ENCODE results near the gene CRTAC1.

Gene CRTAC1

DNA sequence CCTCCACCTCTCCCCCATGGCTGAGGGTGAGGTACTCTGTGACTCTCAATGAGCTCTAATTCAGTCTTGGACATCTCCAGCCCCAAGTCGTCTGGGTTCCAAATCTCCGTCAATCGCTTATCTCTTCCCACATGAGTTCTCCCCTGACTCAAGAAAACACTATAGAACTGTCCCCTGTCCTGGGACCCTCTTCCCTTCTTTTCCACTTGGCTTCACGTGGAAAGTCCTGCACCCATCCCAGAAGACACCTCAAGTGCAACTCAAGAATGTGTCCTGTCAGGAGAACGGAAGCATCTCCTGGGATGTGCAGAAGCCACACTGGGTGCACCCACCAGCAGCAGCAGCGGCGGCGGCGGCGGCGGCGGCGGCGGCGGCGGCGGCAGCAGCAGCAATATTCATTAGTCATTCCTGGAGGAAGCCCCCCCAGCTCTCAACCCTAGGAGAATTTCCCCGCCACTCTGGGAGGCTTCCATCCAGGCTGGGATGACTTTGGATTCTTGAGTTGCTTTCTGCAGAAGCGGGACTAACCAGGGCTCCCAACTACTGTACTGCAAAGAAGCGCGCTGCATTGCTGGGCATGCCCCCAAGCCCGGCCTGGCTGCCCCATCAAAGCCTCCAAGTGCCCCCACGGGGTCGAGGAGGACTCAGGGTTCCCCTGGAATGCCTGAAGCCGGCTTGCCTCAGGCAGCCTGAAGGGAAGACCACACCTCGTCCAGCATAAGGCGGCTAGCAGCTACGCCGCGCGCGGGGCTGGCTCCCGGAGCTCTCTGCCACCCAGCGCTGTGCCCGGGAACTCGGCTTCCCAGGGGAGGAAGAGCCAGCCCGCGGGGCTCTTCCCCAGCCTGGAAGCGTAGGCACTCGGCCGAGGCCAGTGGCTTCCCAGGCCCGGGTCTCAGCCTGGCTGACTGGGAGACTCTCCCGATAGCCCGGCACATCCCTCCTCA is 1.0 kb downstream of the CRTAC1 start:
- no peak for DNase-seq (ENCODE audit: low read depth in 2 of 2)

DNA sequence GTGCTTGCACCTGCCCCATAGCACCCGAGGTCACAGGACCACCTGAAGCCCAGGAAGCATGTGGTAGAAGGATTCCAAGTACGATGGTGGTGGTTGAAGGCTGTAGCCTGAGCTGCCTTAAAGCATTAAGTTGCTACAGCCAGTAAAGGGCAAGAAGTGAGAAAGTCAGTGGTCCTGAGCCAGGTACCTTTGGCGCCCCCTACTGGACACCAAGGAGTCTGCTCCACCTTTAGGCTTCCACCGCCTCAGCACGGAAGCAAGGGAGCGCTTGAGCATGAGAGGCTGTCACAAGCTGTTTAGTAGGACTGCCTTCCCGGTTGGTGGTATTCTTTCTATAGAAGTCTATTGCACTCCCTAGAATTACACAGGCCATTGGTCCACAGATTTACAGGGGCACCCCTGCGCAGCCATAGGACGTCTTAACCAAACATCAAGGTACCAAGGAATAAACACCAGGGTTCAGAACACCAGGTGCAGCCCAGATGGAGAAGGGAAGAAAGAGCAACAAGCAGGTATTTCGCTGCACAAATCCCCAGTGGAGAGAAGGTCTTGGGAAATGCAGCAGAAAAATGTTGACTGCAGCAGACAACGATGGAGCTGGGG is 2.2 kb downstream of the CRTAC1 start:
- DNase-seq (ENCODE audit: low read depth in 2 of 2), result peak; percentile 48 to 53

DNA sequence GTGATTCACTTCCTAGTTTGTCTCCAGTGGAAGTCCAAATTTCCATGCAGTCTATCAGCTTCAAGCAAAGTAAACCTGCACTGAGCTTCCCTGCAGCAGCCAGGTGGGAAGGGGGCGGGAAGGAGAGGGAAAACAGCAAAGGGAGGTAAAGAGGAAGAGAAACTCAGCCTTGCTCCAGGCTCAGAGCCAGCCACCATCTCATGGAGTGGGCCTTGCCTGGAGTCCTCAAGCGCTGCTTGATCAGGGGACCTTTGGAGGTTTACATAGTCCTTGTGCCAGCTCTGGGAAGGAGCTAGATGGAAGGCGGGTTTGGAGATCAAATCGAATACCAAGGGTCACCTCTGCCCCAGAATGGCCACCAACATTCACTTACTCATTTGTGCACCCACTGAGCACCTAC is 7.4 kb downstream of the CRTAC1 start:
- DNase-seq (ENCODE audit: low read depth in 2 of 2), result no peak

DNA sequence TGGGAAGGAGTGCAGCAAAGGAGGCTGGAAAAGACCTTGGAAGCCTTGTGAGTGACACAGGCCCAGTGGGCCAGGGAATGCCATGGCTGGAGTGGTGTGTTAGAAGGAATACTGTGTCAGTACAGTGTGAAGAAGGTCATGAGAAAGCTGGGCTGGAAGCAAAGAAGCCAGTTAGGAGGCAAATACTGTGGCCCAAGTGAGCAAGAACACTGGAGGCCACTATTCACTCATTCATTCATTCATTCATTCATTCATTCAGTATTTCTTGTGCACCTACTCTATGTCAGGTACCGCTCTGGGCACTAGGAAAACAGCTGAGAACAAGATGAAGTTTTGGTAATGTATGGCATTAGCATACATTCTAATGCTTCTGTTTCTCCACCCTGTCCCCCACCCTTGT is 9.6 kb downstream of the CRTAC1 start:
- DNase-seq (ENCODE audit: low read depth in 2 of 2), result no peak

DNA sequence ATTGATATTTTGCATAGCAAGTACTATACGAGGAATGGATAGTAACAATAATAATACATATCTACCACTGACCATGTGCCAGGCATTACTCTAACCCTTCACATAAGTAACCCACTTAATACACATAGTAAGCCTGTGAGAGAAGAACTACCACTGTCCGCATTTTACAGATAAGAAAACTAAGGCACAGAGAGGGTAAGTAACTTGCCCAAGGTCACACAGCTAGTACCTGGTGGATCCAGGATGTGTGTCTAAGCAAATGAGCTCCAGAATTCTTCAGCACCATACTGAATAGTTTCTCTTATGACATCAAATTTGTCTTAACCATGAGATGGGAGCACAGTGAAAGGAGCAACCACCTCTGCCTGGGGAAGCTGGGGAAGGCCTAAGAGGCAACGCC is 10.2 kb downstream of the CRTAC1 start:
- no peak for DNase-seq (ENCODE audit: low read depth in 2 of 2)

DNA sequence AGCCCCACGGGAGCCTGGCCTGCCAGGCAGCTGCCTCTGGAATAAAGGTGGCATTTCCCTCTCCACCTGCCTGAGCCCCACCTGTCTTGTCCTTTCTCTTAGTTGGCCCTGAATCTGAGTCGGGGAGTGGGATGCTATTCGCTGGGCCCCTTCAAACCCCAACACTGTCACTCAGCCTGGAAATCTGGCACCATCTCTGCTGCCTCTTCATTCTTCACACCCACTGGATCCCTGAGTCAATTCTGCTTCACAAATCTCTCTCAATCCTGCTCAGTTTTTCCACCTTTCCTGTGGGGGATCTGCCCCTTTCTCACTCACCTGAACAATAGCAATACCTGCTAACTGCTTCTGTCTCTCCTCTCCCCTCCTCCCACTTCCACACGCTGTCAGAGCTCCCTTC is 10.6 kb downstream of the CRTAC1 start:
- DNase-seq (ENCODE audit: low read depth in 2 of 2), result no peak

DNA sequence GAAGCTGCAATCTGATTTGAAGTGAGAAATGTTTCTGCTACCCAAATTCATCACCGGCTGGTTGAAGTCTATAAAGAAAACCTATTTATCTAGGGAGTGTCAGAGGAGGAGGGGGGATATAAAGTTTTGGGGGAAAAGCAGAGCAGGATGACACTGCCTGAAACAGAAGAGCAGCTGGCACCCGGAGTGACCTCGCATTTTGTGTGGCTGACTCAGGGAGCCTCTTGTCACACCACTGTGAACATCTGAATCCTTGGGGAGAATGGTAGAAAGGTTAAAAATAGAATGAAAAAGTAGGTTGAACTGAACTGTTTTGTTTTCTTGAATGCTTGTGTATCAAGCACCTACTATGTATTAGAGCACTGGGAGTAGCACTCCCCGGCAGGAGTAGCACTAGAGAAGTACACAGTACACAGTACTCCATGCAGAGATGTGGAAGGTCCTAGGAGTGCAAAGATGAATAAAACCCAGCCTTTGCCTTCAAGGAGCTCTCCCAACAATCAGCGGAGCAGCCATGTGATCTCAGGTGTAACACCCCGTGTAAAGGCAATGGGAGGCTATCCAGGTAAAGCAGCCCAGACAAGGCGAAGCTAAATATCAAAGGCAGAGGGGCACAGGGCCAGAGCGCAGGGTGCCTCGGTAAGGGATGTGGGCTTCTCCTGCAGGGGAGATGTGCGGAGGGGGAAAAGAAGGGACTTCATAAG is 13.5 kb downstream of the CRTAC1 start:
- no peak for DNase-seq (ENCODE audit: low read depth in 2 of 2)

DNA sequence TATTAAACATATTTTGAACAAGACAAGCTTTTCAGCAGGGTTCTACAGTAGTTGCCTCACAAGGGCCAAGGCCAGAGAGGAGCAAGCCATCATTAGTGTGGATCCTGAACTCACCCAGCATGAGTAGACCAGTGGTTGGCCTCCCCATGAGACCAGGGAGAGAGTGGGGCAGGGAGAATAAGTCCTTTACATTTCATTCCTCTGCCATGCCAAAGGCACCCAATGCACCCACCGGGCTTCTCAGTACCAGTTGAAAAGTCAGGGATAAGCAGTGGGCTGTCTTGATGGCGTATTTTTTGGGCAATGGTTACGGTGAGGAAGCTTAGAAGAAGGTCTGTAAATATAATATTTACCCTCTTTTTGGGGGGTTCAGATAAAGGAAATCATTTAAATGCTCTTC is 16.6 kb downstream of the CRTAC1 start:
- DNase-seq (ENCODE audit: low read depth in 2 of 2), result no peak

DNA sequence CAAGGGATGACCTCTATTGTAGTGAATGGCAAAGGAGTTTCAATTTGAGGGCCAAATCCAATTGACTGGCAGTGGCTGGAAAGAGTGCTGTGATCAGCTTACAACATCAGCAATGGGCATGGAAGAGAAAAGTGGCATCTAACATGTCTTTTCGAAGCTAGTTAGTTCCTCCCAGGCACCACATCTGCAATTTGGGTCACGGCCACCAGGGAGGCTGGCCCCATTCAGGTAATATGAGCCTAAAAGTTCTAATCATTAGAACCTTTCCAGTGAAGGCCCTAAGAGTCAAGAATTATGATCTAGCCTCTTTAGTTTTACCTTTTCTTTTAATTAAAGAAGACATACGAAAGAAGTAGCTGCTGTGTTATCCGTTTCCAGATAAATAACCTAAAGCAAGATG is 17.3 kb downstream of the CRTAC1 start:
- no peak for DNase-seq (ENCODE audit: low read depth in 2 of 2)

DNA sequence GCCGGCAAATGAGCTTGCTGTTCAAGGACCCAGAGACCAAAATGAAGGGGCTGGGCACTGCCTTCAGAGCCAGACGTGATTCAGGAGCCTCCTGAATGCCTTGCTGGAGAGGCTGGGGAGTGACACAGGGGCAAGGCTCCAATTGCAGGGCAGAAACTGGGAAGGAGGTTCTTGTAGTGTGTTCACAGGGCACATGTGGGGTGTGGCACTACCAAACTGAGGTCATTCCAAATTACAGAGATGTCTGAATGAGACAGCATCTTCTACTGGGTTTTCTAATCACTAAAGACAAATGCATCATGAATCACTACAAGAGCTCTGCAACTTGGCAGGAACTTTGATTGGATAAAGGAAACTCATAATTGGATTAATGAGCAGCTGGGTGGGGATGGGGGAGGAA is 17.8 kb downstream of the CRTAC1 start:
- no peak for DNase-seq (ENCODE audit: low read depth in 2 of 2)

DNA sequence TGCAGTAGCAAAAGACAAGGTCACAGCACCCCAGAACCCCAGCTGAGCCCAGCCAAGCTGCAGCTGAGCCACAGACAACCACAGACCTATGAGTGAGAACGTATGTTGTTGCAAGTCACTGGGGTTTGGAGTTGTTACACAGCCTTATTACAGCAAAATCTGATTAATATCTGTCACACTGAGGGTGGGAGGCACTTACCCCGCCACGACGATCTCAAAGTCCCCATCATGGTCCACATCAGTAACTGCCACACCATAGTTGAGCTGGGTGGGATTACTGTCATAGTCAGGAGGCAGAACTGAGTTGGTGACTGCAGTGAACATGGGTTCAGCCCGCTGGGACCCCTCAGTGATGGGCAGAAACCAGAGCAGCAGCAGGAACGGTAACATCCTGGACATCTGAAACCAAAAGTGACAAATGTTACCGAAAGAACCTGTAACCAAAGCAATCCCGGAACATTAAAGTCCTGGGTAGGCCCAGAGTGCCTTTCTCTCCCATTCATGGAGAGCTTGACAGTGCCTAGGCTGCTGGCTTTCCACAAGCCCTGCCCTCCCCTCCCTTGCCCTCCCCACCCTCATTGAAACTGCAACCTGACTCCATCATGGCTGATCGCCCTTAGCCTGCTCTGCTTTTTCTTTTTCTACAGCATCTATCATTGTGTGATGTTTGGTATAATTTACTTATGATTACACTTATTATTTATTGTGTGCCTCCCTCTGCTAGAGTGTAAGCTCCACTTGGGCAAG is 19.3 kb downstream of the CRTAC1 start:
- no peak for DNase-seq (ENCODE audit: low read depth in 2 of 2)

DNA sequence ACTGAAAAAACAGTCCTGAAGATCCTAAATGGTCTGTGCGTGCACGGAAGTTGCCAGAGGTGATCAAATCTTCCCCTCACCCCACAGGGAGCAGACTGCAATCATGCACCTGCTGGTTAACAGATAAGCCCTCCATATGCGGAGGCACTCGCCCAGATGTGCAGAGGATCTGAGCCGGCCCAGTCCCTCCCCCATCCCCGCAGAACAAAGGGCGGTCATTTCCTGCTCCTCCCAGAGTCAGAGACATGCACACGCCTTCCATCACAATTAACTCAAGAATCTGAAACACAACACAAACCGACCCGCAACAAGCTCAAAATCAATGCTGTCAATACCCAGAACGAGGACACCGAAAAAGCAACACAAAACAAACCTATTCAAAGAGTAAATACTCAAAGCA is 24.2 kb downstream of the CRTAC1 start:
- no peak for DNase-seq (ENCODE audit: low read depth in 2 of 2)

DNA sequence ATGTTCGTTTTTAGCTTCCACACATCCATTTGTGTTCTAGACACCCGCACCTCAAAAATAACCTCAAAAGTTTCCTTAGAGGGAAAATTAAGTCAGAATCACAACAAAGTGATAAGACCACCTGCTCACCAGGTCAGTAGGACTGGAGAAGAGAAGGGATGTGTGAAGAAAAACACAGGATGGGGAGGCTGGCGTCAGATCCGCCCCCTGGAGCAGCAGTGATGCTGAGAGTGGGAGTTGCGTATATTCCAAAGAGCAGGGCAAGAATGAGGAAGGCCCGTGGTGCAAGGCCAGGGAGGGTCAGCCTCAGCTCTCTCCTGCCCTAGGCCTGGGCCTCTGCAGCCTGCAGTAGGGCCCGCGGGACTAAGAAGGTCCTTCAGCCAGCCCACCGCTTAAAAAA is 28.7 kb downstream of the CRTAC1 start:
- DNase-seq (ENCODE audit: low read depth in 2 of 2), result no peak

DNA sequence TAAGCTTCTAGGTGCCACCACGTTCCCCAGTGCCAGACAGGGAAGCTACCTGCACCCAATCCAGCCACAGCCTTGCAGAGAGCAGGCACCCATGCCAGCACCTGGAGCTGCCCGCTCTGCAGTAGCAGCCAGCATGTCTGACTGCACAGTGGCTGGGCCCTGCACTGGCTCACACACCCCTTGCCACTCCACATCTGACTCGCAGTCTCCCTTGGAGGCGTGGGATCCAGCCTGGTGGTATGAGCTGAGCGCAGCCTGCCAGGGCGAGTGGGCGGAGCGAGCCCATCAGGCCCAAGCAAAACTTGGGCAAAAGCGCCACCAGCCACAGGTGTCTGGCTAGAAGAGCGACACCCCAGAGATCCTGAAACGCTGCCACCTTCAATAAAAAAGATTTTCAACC is 30.1 kb downstream of the CRTAC1 start:
- DNase-seq (ENCODE audit: low read depth in 2 of 2), result no peak

DNA sequence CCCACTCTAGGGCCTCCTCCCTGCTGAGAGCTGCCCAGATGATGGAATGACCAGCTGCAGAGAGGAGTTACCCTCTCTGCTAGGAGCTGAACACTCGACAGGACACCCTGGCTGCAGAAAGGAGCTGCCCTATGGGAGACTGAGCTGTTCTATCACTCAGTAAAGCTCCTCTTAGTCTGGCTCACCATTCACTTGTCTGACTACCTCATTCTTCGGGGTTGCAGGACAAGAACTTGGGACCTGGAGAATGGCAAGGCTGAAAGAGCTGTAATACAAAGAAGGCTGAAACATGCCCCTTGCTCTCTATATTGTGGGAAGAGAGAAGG is 30.5 kb downstream of the CRTAC1 start:
- DNase-seq (ENCODE audit: low read depth in 2 of 2), result no peak

DNA sequence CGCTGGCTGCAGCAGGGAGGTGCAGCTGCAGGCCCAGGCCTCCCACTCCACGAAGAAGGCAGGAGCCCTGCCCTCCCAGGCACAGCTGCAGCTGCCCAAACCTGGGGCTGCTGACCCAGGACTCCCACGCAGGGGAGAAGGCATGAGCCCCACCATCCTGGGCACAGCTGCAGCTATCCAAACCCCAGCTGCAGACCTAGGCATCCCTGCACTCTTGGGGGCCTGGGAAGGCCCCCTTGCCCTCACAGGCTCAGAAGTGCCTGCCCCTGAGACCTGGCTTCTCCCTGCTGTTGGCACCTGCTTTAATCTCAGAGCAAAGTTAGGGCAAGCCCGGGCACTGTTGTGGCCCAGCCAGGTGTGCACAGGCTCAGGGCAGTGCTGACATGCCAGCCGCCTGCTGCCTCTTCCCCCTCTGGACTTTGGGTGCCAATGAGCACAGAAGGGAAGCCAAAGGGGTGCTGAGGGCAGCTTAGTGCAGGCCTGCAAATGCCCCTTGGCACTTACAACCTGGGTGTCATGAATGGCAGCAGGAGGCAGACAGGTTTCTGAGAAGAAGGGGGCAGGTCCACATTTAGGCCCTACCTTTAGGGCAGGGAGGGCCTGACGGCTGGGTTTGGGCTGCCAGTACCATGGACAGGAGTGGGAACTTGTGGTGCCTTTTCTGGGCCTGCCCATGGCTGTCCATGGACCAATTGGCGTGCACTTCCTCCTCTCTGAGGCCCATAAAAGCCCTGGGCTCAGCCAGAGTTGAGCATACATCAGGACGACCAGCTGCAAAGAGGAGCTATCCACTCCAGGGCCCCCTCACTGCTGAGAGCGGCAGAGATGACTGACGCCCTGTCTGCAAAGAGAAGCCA is 31.1 kb downstream of the CRTAC1 start:
- DNase-seq (ENCODE audit: low read depth in 2 of 2), result no peak

DNA sequence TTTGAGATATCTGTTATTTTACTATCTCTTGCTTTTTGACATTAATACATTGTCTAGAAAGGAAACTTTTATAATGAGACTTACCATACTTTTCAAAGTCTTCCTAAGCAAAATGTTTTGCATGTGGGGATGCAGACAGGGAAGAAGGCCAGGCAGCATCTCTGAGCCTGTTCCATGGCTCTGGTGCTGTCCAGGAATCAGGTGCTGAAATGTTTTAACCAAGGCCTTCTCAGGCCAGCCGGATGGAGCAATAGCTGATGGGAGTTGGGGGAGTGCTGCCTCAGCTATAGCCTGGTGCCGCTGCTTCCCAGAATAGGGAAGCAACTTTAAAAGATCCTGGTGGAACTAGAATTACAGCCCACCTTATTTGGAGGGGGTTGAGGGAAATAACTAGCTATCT is 38.5 kb downstream of the CRTAC1 start:
- no peak for DNase-seq (ENCODE audit: low read depth in 2 of 2)

DNA sequence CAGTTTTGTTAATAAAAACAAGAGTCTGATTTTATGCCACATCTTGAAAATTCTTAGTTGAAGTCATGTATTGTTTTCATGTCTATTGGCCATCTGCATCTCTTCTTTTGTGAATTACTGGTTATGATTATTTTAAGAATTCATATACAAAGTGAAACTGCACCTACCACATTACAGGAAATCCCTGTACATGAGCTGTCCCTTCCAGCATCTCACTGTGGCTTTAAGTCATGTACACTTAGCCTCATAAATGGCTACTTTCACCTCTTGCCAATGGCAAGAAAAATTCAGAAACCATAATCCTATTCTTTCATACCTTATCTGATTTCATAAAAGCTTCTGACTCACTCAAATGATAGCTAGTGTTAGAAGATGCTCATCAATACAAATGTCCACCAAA is 48.6 kb downstream of the CRTAC1 start:
- no peak for DNase-seq (ENCODE audit: low read depth in 2 of 2)

DNA sequence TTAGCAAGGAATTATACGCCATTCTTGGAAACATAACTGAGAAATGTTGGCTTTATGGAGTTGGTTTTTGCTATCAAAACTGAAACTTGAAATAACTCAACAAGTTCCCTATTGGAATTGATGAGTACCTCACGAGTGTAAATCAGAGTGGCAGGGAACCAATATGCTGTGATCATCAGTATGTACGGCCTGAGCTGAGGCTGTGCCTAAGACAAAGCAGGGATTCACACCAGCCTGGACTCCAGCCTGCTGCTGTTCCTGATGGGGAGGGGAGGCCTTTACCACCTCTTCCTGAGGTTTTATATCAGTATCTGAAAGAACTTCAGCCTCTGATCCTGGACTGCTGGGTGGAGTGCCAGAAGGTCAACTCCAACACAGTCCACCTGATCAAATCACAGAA is 52.7 kb downstream of the CRTAC1 start:
- no peak for DNase-seq (ENCODE audit: low read depth in 2 of 2)

DNA sequence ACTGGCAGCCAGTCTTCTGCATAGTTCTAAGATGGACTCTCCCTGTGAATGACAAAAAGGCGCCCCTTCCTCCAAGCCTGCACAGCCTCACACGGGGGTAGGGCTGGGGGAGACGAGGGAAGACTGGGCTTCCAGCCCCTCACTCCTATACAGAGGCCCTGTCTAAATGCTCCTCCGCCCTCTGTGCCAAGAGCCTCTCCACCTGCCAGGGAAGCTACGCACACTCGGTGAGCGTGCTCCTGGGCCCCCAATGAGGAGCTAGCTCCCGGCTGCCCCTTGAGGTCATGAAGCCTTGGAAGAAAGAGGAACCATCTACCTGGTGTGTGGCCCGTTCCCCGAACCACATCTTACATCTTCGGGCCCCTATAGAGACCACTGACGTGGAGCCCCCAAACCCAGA is 54.8 kb downstream of the CRTAC1 start:
- no peak for DNase-seq (ENCODE audit: low read depth in 2 of 2)

Measured in stimulated activated CD8-positive, alpha-beta memory T cell treated with anti-CD3 and anti-CD28 coated beads, Interleukin-2, amount 100 ng/mL, for 48 hours (primary cell).